ENCODE results near the gene PTTG2.
"Not testable (repeated sequence)": the region's sequence is repeated elsewhere in the genome, so short reads cannot be mapped to it uniquely, and the experiment has no call there.

PTTG2 gene

GRCh38 chr4:37960098-37960497 is at the start of gene PTTG2:
Gene PTTG2, plus strand, starts transcription at chr4:37960398. Its CDS starts 37 bp downstream, at chr4:37960435.
- DNase-seq: no peak

- DNase-seq: no peak
These were observed 45.7 kb upstream of the PTTG2 start for GRCh38 chr4:37914539-37914938.

DNA sequence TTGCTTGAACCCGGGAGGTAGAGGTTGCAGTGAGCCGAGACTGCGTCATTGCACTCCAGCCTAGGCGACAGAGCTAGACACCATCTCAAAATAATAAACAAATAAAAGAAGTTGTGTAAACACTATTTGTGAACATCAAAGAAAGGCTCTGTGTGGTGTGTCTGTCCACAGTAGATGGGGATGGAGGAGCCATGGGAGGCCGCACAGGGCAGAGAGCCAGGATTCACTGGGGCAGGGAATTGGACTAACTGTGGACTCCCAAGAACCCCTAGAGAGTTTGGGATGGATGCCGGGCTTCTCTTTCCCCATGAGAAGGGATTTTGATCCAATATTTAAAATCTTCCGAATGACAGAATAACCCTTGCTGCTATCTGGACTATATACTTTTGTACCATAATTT is 42.8 kb upstream of the PTTG2 start:
- DNase-seq: no peak

GRCh38 chr4:37918653-37919052 is 41.5 kb upstream of the PTTG2 start:
- no peak for DNase-seq

GRCh38 chr4:37922328-37922727 is 37.9 kb upstream of the PTTG2 start:
- no peak for DNase-seq

DNA sequence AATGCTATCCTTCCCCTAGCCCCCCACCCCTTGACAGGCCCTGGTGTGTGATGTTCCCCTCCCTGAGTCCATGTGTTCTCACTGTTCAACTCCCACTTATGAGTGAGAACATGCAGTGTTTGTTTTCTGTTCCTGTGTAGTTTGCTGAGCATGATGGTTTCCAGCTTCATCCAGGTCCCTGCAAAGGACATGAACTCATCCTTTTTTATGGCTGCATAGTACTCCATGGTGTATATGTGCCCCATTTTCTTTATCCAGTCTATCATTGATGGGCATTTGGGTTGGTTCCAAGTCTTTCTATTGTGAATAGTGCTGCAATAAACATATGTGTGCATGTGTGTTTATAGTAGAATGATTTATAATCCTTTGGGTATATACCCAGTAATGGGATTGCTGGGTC is 37.1 kb upstream of the PTTG2 start:
- not testable (repeated sequence) for DNase-seq

DNA sequence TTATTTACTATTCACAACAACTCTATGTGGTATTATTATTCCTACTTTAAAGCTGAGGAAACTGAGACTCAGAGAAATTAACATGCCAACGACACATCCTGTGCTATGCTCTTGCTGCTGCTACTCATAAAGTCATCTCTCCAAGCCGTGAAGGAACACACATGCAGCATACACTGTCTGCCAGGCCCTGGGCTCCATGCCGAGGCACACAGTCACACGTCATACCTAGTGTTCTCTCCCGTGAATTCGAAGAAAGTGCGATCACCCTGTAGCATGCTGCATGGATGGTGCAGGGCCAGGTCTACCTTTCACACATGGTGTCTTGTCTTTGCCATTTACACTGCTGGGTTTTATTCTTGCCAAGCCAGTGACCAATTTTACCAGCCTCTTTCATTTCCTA is 35.3 kb upstream of the PTTG2 start:
- no peak for DNase-seq

DNA sequence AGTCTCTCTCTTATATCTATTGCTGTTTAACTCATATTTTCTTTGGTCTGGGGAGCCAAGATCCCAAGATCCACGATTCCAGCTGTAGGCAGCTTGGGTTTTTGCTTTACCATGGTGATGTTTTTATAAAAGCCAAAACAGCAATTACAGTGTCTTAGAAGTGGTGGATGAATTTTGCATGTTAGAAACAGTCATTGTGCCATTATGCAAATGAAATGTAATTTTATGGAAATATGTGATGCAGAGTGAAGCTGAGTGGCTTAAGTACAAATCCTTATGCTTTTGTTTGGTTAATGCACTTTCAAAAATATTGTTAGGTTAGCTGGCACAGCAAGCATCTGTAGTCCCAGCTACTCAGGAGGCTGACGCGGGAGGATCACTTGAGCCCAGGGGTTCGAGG is 32.8 kb upstream of the PTTG2 start:
- no peak for DNase-seq

DNA sequence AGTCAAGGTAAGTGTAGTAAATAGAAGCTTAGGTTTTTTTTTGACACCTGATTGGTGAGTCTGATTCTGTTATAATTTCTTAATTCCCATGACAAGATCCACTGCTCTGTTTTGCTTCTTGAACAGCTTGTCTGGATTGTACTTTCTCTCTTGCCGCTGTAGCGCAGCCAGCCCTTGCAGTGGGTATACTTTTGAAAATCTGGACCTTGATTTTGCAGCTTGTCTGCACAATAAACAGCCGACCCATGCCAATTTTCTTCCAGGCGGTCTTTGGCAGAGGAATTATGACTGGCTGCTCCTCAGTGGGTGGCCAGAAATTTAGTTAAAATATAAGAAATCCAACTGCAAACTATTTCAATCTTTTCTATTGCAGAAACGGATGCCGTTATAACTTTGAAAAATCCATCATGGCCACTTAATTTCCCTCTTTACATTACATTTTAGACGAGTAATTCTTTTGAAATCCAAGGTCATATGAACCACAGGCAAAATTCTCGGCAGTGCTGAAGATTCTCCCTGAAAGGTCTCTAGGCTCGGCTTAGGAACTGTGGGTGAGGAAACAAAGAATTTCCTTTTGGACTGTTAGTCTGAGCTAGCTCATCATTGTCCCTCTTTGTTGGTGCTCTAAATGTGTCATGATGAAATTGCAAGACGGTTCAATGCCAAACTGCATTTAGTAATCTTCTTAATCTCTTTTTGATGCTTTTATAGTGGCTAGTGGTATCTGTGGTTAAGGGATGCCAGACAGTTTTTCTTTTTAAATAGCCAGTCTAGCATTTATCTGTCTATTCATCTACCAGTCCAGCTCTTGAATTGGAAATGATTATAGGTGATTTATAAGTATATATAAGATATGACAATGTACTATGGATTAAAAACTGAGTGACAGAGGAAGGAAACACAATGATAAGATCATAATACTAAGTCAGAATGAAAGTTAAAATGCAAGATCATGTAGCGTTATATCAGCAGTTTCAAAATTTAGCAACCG is 31.5 kb upstream of the PTTG2 start:
- no peak for DNase-seq

GRCh38 chr4:37934096-37934495 is 26.1 kb upstream of the PTTG2 start:
- no peak for DNase-seq

DNA sequence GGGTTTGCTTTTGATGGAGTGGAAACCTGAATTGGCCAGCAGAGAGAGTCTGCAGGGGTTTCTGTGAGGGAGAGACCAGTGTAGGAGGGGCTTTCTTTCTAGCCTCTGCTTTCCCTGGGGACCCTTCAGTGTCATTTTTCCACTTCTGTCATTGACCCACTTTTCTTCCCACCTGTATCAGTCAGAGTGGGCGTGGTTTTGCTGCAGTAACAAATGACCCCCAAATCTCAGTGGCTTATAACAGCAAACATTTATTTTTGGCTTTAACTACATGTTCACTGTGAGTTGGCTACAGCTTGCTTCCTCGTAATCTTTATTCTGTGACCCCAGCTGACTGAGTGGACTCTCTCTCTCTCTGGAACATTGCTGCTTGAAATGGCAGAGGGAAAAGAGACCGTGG is 25.6 kb upstream of the PTTG2 start:
- DNase-seq: no peak

GRCh38 chr4:37935026-37935425 is 25.2 kb upstream of the PTTG2 start:
- DNase-seq: no peak

- no peak for DNase-seq
These were observed 23.2 kb upstream of the PTTG2 start for GRCh38 chr4:37936889-37937498.

- DNase-seq: no peak
These were observed 22.0 kb upstream of the PTTG2 start for GRCh38 chr4:37938208-37938607.

DNA sequence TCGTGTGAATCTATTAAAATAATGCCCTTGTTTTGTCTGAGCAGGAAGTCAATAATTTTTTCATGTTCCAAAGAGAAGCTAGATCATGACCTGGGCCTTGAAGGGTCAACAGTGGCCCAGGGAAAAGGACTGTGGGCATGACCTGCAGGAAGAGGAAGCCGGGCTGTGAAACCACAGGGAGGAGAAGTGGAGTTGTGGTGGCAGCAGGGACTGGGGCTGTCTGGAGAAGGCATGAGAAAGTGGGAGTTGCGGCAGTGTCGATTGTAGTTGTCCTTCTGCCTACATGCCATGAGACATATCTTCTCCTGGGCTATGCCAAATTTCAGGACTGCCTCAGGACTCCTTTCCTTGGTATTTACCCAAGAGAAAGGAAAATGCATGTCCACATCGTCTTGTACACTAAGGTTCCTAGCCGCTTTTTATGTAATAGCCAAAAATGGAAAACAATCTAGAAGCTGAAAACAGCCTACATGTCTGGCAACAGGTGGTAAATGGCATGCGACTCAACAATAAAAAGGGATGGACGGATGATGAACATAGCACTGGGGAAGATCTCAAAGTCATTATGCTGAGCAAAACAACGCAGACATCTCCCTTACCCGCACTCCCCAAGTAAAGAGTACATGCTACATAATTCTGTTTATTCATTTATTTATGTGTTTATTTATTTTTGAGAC is 13.6 kb upstream of the PTTG2 start:
- DNase-seq: no peak

GRCh38 chr4:37948542-37948941 is 11.7 kb upstream of the PTTG2 start:
- DNase-seq: no peak

- DNase-seq: no peak
These were observed 10.4 kb upstream of the PTTG2 start for GRCh38 chr4:37949636-37950426.

- no peak for DNase-seq
These were observed 8.5 kb upstream of the PTTG2 start for GRCh38 chr4:37951461-37952352.

GRCh38 chr4:37953156-37953555 is 7.0 kb upstream of the PTTG2 start:
- DNase-seq: no peak

DNA sequence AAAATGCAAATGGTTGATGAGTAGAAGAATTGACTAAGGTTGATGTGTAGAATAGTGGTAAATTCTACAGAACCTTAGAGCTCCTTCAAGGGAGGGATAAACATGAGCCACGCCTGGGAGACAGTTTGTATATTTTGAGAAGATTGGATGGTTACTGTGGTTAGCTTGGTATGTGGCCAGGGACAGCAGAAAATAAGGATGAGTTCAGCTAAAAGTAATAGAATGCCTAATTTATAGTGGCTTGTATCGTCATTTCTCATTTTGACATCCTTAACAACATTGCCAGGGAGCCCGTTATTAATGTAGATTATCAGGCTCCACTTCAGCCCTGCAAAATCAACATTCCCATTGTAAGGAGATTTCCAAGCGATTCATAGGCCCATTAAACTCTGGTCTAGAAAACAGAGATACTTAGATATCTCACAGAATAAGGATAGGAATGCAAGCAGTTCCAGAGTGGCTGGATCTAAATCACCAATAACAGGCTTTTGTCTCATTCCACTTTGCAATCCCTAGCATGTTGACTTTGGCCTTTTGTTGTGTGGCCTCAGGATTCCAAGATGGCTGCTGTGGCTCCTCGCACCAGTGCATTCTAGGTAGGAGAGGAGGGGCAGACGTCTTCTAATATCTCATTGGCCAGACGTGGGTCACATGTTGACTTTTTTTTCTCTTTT is 6.4 kb upstream of the PTTG2 start:
- DNase-seq: peak in 1 of 3 experiments; percentile 38

GRCh38 chr4:37956941-37957340 is 3.3 kb upstream of the PTTG2 start:
- DNase-seq: no peak

Measured in NCI-H1417 (cell line).